AG10803 (cell line): ENCODE measurements around the gene MYO1E.
A peak's percentile ranks its signal among the peaks of the same experiment; 100 is the strongest.
"Not testable (repeated sequence)": the region's sequence is repeated elsewhere in the genome, so short reads cannot be mapped to it uniquely, and the experiment has no call there.

Experiments used
- DNase-seq: peaks from one replicate; pipeline ENCODE4 v3.0.0; 2010; ENCODE audit warnings: low read depth
- H3K4me3 ChIP-seq: 2 replicates; pipeline ENCODE4 v1.5.1; 2011; ENCODE audit warnings: mild to moderate bottlenecking, low read length, control low read depth
- CTCF ChIP-seq: conservative IDR thresholded peaks from 2 replicates; pipeline ENCODE4 v1.5.1; 2011; ENCODE audit warnings: mild to moderate bottlenecking, low read length, control low read depth, inconsistent platforms

MYO1E gene

DNA sequence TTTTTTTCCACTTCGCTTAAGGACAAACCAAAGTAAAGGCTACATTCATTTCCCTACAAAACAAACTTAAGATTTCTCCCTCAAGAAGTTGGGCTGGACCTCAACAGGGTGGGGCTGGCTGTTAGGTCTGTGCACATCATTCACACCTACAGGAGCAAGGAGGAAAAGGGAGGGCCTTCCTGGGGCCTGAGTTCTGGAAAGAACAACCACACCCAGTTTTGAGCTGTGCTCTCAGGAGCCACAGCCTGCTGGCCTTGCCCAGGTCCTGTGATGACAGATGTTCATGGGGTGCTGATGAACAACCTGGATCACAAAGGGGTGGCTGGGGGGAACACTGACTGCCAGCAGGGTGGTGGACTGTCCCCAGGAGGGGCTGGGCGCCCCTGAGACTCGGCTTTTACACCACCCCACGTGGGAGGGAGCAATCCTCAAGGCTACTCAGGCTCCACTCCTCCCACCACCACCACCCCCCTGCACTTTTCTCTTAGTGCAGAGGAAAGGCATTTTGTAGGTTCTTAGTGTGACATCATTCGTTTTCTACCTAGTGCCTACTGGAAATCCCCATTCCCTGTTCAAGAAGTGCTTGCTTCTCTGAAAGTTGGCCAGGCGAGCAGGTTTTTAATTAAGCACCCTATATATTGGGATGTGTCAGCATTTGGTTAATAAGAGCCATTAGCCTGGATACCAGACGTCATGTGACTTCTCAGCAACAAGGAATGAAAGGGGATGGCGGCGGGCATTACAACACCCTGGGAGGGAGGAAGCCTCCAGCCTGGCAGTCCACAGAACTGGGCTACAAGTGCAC is 232.0 kb downstream of the MYO1E start:
- DNase-seq, result no peak
- no peak overlapping the region for H3K4me3 ChIP-seq
- no peak for TF ChIP-seq CTCF

DNA sequence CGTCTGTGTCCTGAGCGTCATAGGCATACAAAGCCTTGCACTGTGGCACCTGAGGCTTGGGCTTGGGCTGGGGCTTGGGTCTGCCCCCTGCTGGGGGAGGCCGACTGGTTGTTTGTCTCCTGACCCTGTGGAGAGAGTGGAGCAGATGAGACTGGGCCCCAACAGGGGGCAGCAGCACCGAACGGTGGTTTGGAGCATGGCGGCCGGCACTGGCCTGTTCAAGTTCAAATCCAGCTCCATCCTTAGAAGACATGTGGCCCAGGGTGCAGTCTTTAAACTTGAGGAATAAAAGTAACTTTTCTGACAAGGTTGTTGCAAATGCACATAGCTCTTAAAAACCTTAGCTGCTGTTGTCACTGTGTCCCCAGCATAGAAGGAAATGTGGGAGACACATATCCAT is 234.4 kb downstream of the MYO1E start:
- TF ChIP-seq CTCF, result peak; percentile 44
- no peak overlapping the region for H3K4me3 ChIP-seq
- peak; percentile 24 for DNase-seq

- no peak for TF ChIP-seq CTCF
- no peak for DNase-seq
Observed at GRCh38 chr15:59137566-59137965, 235.1 kb downstream of the MYO1E start.

DNA sequence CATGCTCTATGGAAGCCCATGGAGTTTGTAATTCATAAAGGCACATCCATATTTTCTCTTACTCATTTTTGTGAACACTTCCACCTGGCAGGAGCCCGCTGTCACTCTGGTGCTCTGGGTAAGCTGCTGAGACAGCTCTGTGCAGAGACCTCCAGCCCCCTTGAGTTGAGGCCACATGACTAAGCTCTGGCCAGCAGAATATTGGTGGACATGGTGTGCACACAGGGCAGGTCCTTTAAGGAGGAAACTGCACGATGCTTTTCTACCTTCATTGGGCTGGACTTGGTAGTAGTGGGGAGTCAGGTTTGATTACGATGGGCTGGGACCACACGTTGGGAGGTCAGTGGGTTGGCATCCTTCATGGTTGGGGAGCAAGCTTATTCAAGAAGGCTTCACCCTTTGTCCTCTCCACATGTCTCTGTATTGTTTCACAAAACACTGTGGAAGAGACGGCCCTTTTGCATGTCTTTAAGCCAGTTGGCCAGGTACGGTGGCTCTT is 238.7 kb downstream of the MYO1E start:
- no peak for TF ChIP-seq CTCF
- H3K4me3 ChIP-seq, result no peak overlapping the region
- DNase-seq, result no peak

More at GRCh38 chr15:59137566-59137965, 235.1 kb downstream of the MYO1E start:
- no peak overlapping the region for H3K4me3 ChIP-seq

GRCh38 chr15:59131969-59132562 is 240.6 kb downstream of the MYO1E start:
- no peak for TF ChIP-seq CTCF
- no peak for DNase-seq
- H3K4me3 ChIP-seq, result no peak overlapping the region

DNA sequence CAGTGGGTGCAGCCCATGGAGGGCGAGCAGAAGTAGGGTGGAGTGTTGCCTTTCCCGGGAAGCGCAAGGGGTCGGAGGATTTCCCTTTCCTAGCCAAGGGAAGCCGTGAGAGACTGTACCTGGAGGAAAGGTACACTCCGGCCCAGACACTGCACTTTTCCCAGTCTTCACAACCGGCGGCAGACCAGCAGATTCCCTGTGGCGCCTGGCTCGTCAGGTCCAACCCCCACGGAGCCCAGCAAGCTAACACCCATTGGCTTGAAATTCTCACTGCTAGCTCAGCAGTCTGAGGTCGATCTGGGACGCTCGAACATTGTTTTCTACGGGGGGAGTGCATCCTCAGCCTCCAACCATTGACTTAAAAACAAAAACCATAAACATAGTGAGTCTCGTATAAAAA is 241.2 kb downstream of the MYO1E start:
- no peak for TF ChIP-seq CTCF

DNA sequence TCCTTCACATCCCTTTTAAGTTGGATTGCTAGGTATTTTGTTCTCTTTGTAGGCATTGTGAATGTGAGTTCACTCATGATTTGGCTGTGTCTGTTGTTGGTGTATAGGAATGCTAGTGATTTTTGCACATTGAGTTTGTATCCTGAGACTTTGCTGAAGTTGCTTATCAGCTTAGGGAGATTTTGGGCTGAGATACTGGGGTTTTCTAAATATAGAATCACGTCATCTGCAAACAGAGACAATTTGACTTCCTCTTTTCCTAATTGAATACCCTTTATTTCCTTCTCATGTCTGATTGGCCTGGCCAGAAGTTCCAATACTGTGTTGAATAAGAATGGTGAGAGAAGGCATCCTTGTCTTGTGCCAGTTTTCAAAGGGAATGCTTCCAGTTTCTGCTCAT is 245.4 kb downstream of the MYO1E start:
- not testable (repeated sequence) for DNase-seq, H3K4me3 ChIP-seq

More for the DNA sequence above, 241.2 kb downstream of the MYO1E start:
- no peak overlapping the region for H3K4me3 ChIP-seq
- no peak for DNase-seq

GRCh38 chr15:59125683-59126082 is 247.0 kb downstream of the MYO1E start:
- not testable (repeated sequence) for H3K4me3 ChIP-seq, DNase-seq
